Lower leg skin (tissue), 3 donors: Measurements from ENCODE around the gene MEPCE.

ENCODE experiments used
- POLR2A ChIP-seq, 2 donors: fragments of 450-650 bp; IDR thresholded peaks; one replicate each; pipeline ENCODE4 v1.6.1; 2016 to 2017; ENCODE audit warnings: antibody characterized with exemption in 2 of 2, mild to moderate bottlenecking in 1 of 2, moderate library complexity in 1 of 2
- TF ChIP-seq, protein P1 (sequence below), 3 donors: fragments of 450-650 bp; IDR thresholded peaks; one replicate each; pipeline ENCODE4 v1.5.1; 2016; ENCODE audit warnings: antibody characterized with exemption in 3 of 3, mild to moderate bottlenecking in 3 of 3, moderate library complexity in 2 of 3

DNA sequence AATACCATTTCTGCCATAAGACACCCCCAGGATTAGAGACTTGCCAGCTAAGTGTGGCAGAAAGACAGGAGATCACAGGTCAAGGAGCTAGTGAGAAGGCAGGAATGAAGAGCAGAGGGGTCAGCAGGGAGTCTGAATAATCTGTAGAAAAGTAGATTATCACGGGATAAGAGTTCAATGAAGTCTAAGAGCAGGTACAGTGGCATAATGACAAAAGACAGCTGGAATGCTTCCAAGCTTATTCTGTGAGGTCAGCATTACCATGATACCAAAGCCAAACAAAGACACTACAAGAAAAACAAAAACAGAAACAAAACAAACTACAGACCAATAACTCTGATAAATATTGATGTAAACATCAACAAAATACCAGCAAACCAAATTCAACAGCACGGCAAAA is 35.6 kb upstream of the MEPCE start:
- TF ChIP-seq, protein P1, sequence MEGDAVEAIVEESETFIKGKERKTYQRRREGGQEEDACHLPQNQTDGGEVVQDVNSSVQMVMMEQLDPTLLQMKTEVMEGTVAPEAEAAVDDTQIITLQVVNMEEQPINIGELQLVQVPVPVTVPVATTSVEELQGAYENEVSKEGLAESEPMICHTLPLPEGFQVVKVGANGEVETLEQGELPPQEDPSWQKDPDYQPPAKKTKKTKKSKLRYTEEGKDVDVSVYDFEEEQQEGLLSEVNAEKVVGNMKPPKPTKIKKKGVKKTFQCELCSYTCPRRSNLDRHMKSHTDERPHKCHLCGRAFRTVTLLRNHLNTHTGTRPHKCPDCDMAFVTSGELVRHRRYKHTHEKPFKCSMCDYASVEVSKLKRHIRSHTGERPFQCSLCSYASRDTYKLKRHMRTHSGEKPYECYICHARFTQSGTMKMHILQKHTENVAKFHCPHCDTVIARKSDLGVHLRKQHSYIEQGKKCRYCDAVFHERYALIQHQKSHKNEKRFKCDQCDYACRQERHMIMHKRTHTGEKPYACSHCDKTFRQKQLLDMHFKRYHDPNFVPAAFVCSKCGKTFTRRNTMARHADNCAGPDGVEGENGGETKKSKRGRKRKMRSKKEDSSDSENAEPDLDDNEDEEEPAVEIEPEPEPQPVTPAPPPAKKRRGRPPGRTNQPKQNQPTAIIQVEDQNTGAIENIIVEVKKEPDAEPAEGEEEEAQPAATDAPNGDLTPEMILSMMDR (IDR thresholded peaks at IDR 0.05) = no peak
- no peak for TF ChIP-seq POLR2A (IDR thresholded peaks at IDR 0.05)
